ENCODE results near the gene KMT2E. TPM values are rescaled to one million over a fixed set of nuclear protein-coding genes. Genes with fewer than 3 reads are reported as not detected.

Gene KMT2E
- total RNA-seq, 1 experiment from 2014 or later, result 68.1 TPM

DNA sequence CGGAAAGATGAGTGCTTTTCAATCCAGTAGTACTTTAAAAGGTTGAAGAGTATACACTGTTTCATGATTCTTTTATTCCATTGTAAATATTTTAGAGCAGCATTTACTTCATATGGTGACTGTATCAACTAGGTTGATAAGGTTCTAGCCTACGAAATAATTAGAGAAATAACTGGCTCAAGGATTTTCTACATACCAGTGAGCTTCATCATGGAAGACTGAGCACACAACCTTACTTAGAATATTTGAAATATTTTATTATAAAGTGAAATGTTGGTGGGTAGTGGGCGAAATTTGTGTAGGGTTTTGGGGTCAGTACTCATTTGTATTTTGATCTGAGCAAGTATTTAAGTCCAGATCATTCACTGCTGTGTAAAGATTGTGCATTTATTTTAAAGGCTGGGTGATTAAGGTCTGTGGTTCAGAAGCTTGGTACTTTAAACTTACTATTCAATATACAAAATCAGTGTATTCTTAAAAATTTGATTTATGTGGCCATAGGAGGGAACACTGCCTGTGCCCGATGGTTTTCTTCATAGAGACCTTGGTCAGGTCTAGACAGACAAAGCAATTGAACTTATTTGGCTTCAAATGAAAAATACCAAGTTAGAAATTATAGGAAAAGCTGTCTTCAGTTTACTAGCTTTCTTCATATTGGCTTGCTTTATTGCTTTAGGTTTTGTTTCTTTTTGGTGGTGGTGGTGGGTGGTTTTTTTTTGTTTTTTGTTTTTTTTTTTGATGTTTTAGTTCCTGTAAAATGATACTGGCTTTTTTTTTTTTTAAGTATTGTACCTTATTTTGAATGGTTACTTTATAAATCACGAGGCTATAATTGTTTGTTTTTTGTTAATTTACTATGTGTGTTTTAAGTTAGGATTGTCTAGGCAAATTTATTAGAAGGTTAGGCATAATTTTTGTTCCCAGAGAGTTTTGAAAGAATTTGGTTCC lies 3.0 kb downstream of the KMT2E start:
- H3K4me1 ChIP-seq (replicated peaks; ENCODE audit: insufficient read depth), result peaks cover 45% of the 10 kb centered on the region
- H4K20me1 ChIP-seq (ENCODE audit: insufficient read depth), result peaks cover 14% of the 10 kb centered on the region
- no peaks in the 10 kb centered on the region for H3K36me3 ChIP-seq (ENCODE audit: low read depth)
- H2AFZ ChIP-seq, result no peak overlapping the region
- H3K27me3 ChIP-seq (ENCODE audit: insufficient read depth, low read depth), result no peaks in the 10 kb centered on the region
- no peaks in the 10 kb centered on the region for H3F3A ChIP-seq (ENCODE audit: insufficient read depth, low read depth)
- peak overlapping the region; percentile 96 for H3K4me2 ChIP-seq
- DNase-seq, result peak in 1 of 2 experiments; percentile 53
- BruUV-seq (replicated peaks), result no TSS peak
- TF ChIP-seq, protein P1, sequence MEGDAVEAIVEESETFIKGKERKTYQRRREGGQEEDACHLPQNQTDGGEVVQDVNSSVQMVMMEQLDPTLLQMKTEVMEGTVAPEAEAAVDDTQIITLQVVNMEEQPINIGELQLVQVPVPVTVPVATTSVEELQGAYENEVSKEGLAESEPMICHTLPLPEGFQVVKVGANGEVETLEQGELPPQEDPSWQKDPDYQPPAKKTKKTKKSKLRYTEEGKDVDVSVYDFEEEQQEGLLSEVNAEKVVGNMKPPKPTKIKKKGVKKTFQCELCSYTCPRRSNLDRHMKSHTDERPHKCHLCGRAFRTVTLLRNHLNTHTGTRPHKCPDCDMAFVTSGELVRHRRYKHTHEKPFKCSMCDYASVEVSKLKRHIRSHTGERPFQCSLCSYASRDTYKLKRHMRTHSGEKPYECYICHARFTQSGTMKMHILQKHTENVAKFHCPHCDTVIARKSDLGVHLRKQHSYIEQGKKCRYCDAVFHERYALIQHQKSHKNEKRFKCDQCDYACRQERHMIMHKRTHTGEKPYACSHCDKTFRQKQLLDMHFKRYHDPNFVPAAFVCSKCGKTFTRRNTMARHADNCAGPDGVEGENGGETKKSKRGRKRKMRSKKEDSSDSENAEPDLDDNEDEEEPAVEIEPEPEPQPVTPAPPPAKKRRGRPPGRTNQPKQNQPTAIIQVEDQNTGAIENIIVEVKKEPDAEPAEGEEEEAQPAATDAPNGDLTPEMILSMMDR (conservative IDR thresholded peaks at IDR 0.05), result no peak
- TF ChIP-seq EZH2 (IDR thresholded peaks at IDR 0.05; ENCODE audit: low read depth), result no peak
- POLR2A ChIA-PET (ENCODE audit: unreplicated experiment), result interaction anchor here (0.6 to 0.7 kb wide), 2 partner anchors 12 to 14 kb away, joined by 5 to 9 read pairs; no protein-coding TSS in a partner anchor
- H3K4me3 ChIP-seq, result peak overlapping the region; percentile 95
- H3K9me3 ChIP-seq (ENCODE audit: insufficient read depth, low read depth), result no peaks in the 10 kb centered on the region
- peak overlapping the region; percentile 21; the same call in 1 of the 2 replicates for H3K27ac ChIP-seq
- CTCF ChIA-PET, result interaction anchor here (0.6 kb wide), 1 partner anchor 619 kb away, joined by 8 read pairs; no protein-coding TSS in a partner anchor
- intact Hi-C loops (cut with micrococcal nuclease; ENCODE audit: unreplicated experiment), result loop anchor here (10.0 kb wide), 1 partner anchor 1758 kb away; no protein-coding TSS in a partner anchor
- H3K9me2 ChIP-seq (ENCODE audit: insufficient read depth), result no peaks in the 10 kb centered on the region
- peaks cover 95% of the 10 kb centered on the region for H3K79me2 ChIP-seq (ENCODE audit: low read depth)

DNA sequence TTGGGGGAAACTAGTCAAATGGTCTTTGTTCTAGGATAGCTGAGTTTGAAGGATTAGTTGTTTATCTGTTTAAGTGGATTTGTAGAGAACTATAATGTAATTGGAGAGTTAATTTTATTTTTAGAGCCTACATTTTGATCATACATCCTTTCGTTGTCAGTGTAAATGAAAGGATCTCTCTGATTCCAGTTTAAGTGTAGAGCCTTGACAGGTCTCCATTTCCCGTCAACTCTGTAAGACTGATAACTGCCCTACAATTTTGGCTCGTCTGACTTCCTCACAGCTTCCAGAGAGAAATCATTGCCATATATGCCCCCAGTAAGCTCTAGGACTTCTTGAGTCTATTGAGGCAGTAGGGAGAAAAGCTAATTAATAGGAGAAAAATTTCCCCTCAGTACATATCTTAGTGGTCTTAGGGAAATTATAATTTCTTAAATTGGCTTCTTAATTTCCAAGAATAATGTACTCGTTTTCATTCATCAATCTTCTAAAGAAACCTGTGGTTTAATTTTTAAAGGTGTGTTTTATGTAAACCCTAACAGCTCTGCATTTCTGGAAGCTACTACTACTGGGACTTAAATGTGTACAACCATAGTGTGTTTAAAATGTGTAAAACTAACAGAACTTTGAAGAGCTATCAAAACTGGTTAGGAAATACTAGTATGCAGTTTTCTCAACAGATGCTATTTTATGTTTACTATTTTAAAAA lies 3.8 kb downstream of the KMT2E start:
- Histone ChIP-seq H4K20me1 (ENCODE audit: insufficient read depth) (0 out of 2 replicates have a peak, but pooled peaks cover 10% of the 10 kb centered on the region), H3K9me2 (ENCODE audit: insufficient read depth) (no peaks in the 10 kb centered on the region), H3K27me3 (ENCODE audit: insufficient read depth, low read depth) (no peaks in the 10 kb centered on the region), H3K4me2 (peak overlapping the region; percentile 96), H3K27ac (no peak overlapping the region), H3K4me3 (peak overlapping the region; percentile 95; the same call in 1 of the 2 replicates), H3K36me3 (ENCODE audit: low read depth) (no peaks in the 10 kb centered on the region), H3K4me1 (replicated peaks; ENCODE audit: insufficient read depth) (peaks cover 45% of the 10 kb centered on the region), H3K9me3 (ENCODE audit: insufficient read depth, low read depth) (no peaks in the 10 kb centered on the region), H3F3A (ENCODE audit: insufficient read depth, low read depth) (no peaks in the 10 kb centered on the region), H2AFZ (no peak overlapping the region), H3K79me2 (ENCODE audit: low read depth) (peaks cover 98% of the 10 kb centered on the region)
- CTCF ChIA-PET, result no interaction called here
- POLR2A ChIA-PET (ENCODE audit: unreplicated experiment), result interaction anchor here (0.7 kb wide), 2 partner anchors 34 to 879 kb away, joined by 5 to 6 read pairs; no protein-coding TSS in a partner anchor
- intact Hi-C loops (cut with micrococcal nuclease; ENCODE audit: unreplicated experiment), result loop anchor here (10.0 kb wide), 1 partner anchor 1757 kb away; no protein-coding TSS in a partner anchor
- TF ChIP-seq EZH2 (IDR thresholded peaks at IDR 0.05; ENCODE audit: low read depth), result no peak
- TF ChIP-seq, protein P1 (conservative IDR thresholded peaks at IDR 0.05), result no peak
- DNase-seq, result no peak
- no TSS peak for BruUV-seq (replicated peaks)

DNA sequence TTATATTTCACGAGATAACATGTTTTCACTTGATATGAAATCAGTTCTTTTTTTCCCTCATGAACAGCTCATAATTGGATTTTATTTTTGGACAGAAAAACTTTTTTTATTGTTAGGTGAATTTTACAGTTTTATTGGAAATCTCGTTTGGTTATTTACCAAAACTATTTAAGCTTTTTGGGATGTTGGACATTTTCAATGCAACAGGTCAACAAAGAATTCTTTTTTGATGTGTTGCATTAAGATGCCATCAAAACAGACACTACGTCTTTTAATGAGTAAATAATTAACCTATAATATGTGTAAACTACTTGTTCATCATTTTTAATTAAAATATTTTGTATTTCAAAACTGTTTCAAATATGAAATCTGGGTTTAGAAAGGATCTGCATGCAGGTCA lies 5.3 kb downstream of the KMT2E start:
- peak overlapping the region; percentile 55; the same call in 1 of the 2 replicates for H3K4me2 ChIP-seq
- no peaks in the 10 kb centered on the region for H3K27me3 ChIP-seq (ENCODE audit: insufficient read depth, low read depth)
- no peaks in the 10 kb centered on the region for H3K9me2 ChIP-seq (ENCODE audit: insufficient read depth)
- no TSS peak for BruUV-seq (replicated peaks)
- TF ChIP-seq, protein P1 (conservative IDR thresholded peaks at IDR 0.05), result no peak
- TF ChIP-seq EZH2 (IDR thresholded peaks at IDR 0.05; ENCODE audit: low read depth), result no peak
- H3K79me2 ChIP-seq (ENCODE audit: low read depth), result peaks cover 99% of the 10 kb centered on the region
- no peak overlapping the region for H3K4me3 ChIP-seq
- no peaks in the 10 kb centered on the region for H3F3A ChIP-seq (ENCODE audit: insufficient read depth, low read depth)
- no peak for DNase-seq
- ChIA-PET POLR2A (ENCODE audit: unreplicated experiment) (interaction anchor here (0.5 to 0.7 kb wide), 2 partner anchors 9 to 304 kb away, joined by 3 read pairs; no protein-coding TSS in a partner anchor), CTCF (no interaction called here)
- no peak overlapping the region for H3K27ac ChIP-seq
- 0 out of 2 replicates have a peak, but pooled peaks cover 10% of the 10 kb centered on the region for H4K20me1 ChIP-seq (ENCODE audit: insufficient read depth)
- H3K9me3 ChIP-seq (ENCODE audit: insufficient read depth, low read depth), result no peaks in the 10 kb centered on the region
- H3K36me3 ChIP-seq (ENCODE audit: low read depth), result no peaks in the 10 kb centered on the region
- H3K4me1 ChIP-seq (replicated peaks; ENCODE audit: insufficient read depth), result peaks cover 45% of the 10 kb centered on the region
- H2AFZ ChIP-seq, result no peak overlapping the region
- intact Hi-C loops (cut with micrococcal nuclease; ENCODE audit: unreplicated experiment), result loop anchor here (10.0 kb wide), 1 partner anchor 1756 kb away; no protein-coding TSS in a partner anchor

Data from PC-9 (cell line).